DMS153 (cell line): ENCODE data around the gene MYBPC1.
"Not testable (repeated sequence)": the region's sequence is repeated elsewhere in the genome, so short reads cannot be mapped to it uniquely, and the experiment has no call there.

Source experiments
- DNase-seq: peaks from one replicate; lab custom pipeline; 2025; lab: John Stamatoyannopoulos, UW

Gene MYBPC1

DNA sequence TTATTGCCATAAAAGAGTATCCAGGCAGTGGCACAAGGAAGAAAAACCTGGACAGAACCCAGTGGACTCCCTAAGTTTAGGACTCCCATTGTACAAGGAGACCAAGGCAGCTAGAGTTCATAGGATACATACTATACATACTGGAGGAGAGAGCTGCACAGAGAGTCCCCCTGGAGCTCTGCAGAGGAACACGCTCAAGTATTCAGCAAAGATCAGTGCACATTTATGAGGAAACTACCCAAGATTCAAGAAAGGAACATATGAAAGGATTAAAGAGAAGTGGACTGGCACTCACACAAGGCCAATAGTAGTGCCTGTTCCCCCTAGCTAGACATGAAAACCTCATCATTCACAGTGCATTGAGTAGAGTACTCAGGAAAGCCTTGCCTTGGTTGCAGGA, 59.7 kb downstream of the MYBPC1 start:
- no peak for DNase-seq

GRCh38 chr12:101655393-101655792, 60.6 kb downstream of the MYBPC1 start:
- no peak for DNase-seq

DNA sequence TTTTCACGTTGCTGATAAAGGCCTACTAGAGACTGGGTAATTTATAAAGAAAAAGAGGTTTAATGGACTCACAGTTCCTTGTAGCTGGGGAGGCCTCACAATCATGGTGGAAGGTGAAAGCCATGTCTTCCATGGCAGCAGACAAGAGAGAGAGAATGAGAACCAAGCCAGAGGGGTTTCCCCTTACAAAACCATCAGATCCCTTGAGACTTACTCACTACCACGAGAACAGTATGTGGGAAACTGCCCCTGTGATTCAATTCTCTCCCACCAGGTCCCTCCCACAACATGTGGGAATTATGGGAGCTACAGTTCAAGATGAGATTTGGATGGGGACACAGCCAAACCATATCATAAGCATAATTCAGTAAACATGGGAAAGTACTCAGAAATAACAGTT, 65.9 kb downstream of the MYBPC1 start:
- not testable (repeated sequence) for DNase-seq

- no peak for DNase-seq
These were observed 68.5 kb downstream of the MYBPC1 start for GRCh38 chr12:101663298-101663697.

DNA sequence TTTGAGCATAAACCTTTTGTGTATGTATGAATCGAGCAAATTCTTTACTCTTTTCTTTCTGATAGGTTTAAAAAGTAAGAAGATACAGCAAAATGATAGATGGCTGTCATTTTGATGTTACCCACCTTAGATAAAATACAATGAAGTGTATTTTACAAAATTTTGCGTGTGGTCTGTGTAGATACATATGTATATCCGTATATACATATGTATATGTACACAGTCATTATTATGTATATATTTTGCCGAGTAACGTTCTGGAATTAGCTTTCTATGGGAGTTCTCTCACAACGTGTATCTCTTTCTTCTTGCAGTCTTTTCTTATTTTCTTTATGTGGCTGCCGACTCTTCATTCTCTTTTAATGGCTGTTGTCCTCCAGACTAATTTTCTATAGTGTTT, 70.2 kb downstream of the MYBPC1 start:
- no peak for DNase-seq

GRCh38 chr12:101666052-101666728, 71.4 kb downstream of the MYBPC1 start:
- DNase-seq, result no peak

GRCh38 chr12:101667591-101667990, 72.8 kb downstream of the MYBPC1 start:
- DNase-seq, result no peak

- DNase-seq, result no peak
These were observed 75.4 kb downstream of the MYBPC1 start for GRCh38 chr12:101670007-101670671.

DNA sequence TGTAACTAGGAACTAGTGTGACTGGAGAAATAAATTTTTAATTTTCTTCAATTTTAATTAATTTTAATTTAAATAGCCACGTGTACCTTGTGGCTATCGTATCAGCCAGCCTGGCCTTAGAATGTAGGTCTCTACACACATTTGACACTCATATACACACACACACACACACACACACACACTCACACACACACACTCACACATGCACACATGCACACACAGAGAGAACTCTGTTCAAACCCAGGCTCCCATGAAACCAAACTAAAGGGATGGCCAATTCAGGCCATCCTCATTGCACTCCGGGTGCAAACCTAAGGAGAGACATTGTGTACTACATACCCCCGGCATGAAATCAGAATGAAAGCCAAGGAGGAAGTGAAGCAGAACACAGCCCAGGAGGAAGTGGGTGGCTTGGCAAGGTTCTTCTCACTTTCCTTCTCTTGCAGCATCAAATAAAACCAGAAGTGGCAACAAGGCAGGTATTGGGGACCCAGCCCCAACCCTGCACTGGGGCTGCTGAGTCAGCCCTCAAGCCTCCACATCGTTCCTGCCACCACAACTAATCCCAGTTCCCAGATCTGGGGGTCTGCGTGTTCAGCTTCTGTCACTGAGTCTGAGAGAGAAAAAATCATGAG, 76.5 kb downstream of the MYBPC1 start:
- no peak for DNase-seq

DNA sequence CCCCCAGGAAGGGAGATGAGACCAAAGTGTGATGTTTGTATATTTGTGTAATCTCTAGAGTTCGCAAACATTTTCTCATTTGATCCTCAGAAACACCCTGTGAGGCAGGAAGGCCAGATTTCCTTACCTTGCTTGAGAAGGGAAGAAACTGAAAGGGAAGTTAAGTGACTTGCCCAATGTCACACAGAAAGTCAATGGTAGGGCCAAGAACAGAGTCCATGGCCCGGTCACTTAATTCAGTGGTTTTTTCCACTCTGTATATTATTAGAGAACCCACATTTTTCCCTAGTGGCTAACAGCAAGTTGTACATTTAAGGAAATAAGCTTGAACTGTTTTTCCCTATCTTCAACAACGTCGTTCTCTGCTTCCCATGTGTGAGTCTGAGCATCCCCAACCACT, 77.1 kb downstream of the MYBPC1 start:
- no peak for DNase-seq

DNA sequence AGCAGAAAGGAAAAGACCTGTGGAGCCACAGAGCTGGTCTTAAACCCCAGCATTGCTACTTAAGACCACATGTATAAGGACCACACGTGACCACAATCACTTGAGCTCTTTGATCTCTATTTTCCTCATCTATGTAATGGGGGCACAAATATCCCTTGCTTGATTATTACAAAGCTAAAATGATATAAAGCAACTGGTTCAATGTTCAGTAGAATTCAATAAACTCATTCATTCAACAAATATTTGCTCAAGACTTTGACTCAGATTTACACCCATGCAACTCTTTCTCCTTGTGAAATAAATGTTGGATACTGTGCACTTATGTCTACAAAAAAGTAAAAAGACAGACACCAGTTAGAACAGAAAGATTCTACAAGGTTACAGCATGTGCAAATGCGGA, 80.8 kb downstream of the MYBPC1 start:
- no peak for DNase-seq

GRCh38 chr12:101676497-101676896, 81.7 kb downstream of the MYBPC1 start:
- not testable (repeated sequence) for DNase-seq

DNA sequence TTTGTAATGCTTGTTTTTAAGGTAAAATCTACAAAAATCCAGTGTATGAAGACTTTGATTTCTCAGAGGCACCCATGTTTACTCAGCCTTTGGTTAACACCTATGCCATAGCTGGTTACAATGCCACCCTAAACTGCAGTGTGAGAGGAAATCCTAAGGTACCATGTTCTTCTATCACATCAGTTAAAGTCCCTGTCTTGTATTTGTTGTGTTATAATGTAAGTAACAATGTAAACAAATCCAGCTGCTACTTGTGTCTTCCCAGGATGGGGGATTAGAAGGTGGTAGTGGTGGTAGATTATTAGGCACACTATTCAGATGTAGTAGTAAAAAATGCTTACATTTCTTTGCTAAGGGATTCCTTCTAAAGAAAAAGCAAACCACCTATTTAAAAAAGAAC, 83.3 kb downstream of the MYBPC1 start:
- no peak for DNase-seq

- DNase-seq, result no peak
These were observed 85.5 kb downstream of the MYBPC1 start for GRCh38 chr12:101680240-101680639.

- DNase-seq, result no peak
These were observed 85.9 kb downstream of the MYBPC1 start for GRCh38 chr12:101680647-101681046.

GRCh38 chr12:101681627-101682026, 86.9 kb downstream of the MYBPC1 start:
- not testable (repeated sequence) for DNase-seq

DNA sequence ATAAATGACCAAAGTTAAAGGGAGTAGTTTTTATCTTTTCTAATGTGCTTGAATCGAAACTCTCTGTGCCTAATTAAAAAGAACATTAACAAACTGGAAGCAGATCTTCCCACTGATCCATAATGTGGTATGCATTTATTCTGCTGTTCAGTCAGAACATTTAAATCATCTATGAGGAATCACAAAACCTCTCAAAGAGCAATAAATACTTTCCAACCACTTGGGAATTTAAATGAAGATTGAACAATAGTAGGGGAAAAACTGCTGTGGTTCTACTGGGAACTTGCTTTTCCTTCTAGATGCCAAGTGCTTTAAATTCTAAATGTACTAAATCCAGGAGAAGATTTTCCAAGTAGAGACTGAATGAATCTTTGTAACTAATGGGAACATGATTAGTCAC, 90.3 kb downstream of the MYBPC1 start:
- no peak for DNase-seq

DNA sequence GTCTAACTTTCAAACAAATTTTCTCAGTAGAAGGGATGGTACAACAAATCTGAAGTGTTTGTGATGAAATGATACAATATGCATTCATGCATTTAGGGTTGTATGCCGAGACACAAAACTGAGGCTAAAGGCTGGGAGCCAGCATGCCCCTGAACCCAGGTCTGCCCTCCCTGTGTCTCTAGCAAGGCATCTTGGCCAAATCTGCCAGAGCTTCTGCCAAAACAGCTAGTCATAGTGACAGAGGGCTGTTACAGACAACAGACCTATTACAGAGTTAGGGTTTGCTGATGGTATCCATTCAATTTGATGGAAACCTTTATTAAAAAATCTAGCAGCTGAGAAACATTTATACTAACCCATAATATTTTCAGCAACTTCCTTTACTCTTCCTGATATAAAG, 91.4 kb downstream of the MYBPC1 start:
- no peak for DNase-seq

GRCh38 chr12:101690544-101691098, 95.8 kb downstream of the MYBPC1 start:
- no peak for DNase-seq

- DNase-seq, result no peak
These were observed 96.8 kb downstream of the MYBPC1 start for GRCh38 chr12:101691503-101692096.

- DNase-seq, result no peak
These were observed 99.6 kb downstream of the MYBPC1 start for GRCh38 chr12:101694297-101694848.

DNA sequence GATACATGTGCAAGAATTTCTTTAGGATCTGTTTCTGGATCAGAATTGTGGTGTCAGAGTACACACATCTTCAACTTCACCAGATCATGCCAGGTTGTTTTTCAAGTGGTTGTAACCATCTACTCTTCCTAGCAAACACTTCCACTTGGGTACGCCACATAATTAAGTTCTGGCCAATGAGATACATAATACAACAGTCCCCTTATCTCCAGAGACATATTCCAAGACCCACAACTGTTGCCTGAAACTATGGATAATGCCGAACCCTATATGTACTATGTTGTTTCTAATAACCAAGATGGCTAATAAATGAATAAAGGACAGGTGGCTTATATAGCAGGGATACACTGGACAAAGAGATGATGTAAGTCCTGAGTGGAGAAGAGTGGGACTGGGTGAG, 100.2 kb downstream of the MYBPC1 start:
- DNase-seq, result no peak
